Measurements from ENCODE around the gene PLEKHA6. TPM values are rescaled to one million over a fixed set of nuclear protein-coding genes. Genes with fewer than 3 reads are reported as not detected.

PLEKHA6 gene
- total RNA-seq, 6 donors from 2014 or later: 3.3 to 6.9 (median 4.9) TPM

DNA sequence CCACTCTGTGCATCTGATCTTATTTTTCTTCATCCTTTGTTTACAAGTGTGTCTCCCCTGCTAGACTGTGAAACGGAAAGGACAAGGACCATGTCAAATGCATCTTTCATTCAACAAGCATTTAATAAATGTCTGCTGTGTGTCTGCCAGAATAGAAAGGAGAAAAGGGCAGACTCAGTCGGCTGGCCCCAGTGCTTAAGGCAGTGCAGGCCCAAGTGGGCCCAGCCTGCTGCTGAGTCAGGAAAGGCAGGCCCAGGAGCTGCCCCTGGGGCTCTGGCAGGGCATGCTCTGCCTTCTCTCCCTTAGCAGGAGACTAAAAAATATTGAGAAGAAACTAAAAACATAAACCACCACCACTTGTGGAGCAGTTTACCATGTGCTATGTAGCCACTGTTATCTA lies 38.1 kb downstream of the PLEKHA6 start:
- H3K27ac ChIP-seq: no peak overlapping the region
- TF ChIP-seq, protein P1, sequence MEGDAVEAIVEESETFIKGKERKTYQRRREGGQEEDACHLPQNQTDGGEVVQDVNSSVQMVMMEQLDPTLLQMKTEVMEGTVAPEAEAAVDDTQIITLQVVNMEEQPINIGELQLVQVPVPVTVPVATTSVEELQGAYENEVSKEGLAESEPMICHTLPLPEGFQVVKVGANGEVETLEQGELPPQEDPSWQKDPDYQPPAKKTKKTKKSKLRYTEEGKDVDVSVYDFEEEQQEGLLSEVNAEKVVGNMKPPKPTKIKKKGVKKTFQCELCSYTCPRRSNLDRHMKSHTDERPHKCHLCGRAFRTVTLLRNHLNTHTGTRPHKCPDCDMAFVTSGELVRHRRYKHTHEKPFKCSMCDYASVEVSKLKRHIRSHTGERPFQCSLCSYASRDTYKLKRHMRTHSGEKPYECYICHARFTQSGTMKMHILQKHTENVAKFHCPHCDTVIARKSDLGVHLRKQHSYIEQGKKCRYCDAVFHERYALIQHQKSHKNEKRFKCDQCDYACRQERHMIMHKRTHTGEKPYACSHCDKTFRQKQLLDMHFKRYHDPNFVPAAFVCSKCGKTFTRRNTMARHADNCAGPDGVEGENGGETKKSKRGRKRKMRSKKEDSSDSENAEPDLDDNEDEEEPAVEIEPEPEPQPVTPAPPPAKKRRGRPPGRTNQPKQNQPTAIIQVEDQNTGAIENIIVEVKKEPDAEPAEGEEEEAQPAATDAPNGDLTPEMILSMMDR (IDR thresholded peaks at IDR 0.05): no peak
- TF ChIP-seq EP300 (IDR thresholded peaks at IDR 0.05): no peak
- no peaks in the 10 kb centered on the region for H3K36me3 ChIP-seq
- H3K27me3 ChIP-seq: no peaks in the 10 kb centered on the region
- DNase-seq (no peak), ATAC-seq (ENCODE audit: low FRiP score in 2 of 2) (no peak)
- H3K9me3 ChIP-seq: no peaks in the 10 kb centered on the region
- WGBS, 2 donors: 48 to 53% methylated on average over 2 of the region's 2 CpGs
- H3K4me1 ChIP-seq: no peaks in the 10 kb centered on the region
- H3K4me3 ChIP-seq: no peak overlapping the region

- no peaks in the 10 kb centered on the region for H3K27me3 ChIP-seq
- no peaks in the 10 kb centered on the region for H3K4me1 ChIP-seq
- ATAC-seq (ENCODE audit: low FRiP score in 2 of 2) (no peak), DNase-seq (no peak)
- H3K36me3 ChIP-seq: no peaks in the 10 kb centered on the region
- 83 to 92% methylated on average over 2 of the region's 2 CpGs for WGBS, 2 donors
- no peak overlapping the region for H3K4me3 ChIP-seq
- TF ChIP-seq EP300 (IDR thresholded peaks at IDR 0.05): no peak
- TF ChIP-seq, protein P1 (IDR thresholded peaks at IDR 0.05): no peak
- no peak for TF ChIP-seq POLR2AphosphoS5 (IDR thresholded peaks at IDR 0.05)
- TF ChIP-seq POLR2A (IDR thresholded peaks at IDR 0.05): no peak
- no peak overlapping the region for H3K27ac ChIP-seq
- no peaks in the 10 kb centered on the region for H3K9me3 ChIP-seq
Measured at GRCh38 chr1:204321051-204321450, 38.7 kb downstream of the PLEKHA6 start.

GRCh38 chr1:204320382-204320804 lies 39.3 kb downstream of the PLEKHA6 start:
- ATAC-seq (ENCODE audit: low FRiP score in 2 of 2) (no peak), DNase-seq (no peak)
- Histone ChIP-seq H3K36me3 (no peaks in the 10 kb centered on the region), H3K27ac (no peak overlapping the region), H3K4me1 (no peaks in the 10 kb centered on the region), H3K4me3 (no peak overlapping the region), H3K9me3 (no peaks in the 10 kb centered on the region), H3K27me3 (no peaks in the 10 kb centered on the region)
- TF ChIP-seq, protein P1 (IDR thresholded peaks at IDR 0.05): no peak
- 78 to 84% methylated on average over 5 of the region's 5 CpGs for WGBS, 2 donors

DNA sequence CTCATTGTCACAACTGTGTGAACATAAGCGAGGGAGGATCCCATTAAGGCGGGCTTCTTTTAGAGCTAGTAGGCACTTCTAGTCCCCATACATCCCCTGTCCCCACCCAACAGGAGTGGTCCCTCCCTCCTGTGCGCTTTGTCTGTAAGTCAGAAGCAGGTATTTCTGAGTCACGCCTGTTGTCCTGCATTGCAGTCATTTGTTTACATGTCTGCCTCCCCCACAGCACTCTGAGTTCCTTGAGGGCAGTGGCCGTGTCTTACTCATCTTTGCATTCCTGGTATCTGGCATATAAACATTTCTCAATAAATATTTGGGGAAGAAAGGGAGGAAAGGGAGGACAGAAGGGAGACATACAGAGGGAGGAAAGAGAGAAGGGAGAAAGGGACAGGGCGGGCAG lies 40.3 kb downstream of the PLEKHA6 start:
- no peak for ATAC-seq (ENCODE audit: low FRiP score in 2 of 2)
- Histone ChIP-seq H3K27me3 (no peaks in the 10 kb centered on the region), H3K4me1 (no peaks in the 10 kb centered on the region), H3K36me3 (no peaks in the 10 kb centered on the region), H3K4me3 (no peak overlapping the region), H3K9me3 (no peaks in the 10 kb centered on the region), H3K27ac (no peak overlapping the region)
- 74 to 81% methylated on average over 6 of the region's 6 CpGs for WGBS, 2 donors
- TF ChIP-seq, protein P1 (IDR thresholded peaks at IDR 0.05): no peak
- TF ChIP-seq POLR2A (IDR thresholded peaks at IDR 0.05) (no peak), POLR2AphosphoS5 (IDR thresholded peaks at IDR 0.05) (no peak), EP300 (IDR thresholded peaks at IDR 0.05) (no peak)
- no peak for DNase-seq

DNA sequence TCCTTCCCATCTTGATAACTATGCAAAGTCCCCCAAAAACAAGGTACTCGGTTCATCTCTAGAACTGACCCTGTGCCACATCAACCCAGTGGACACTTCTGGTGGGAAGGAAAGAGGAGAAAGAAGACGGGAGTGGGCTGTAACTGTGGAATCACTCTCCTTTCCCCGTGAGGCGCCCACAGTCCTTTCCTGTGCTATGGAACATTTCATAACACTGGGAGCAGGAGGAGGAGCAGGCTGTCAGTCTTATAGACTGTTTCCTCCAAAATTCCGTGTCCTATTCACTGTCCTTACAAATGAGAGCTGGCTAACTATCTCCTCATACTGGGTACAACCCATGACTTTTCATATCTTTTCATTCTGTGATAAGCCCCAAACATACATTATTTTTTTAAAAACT lies 40.7 kb downstream of the PLEKHA6 start:
- H3K27ac ChIP-seq: peak overlapping the region in 1 of 4 donors; percentile 21

More for the DNA sequence above, 40.7 kb downstream of the PLEKHA6 start:
- 77% methylated on average over 5 of the region's 5 CpGs for WGBS, 2 donors
- Histone ChIP-seq H3K9me3 (no peaks in the 10 kb centered on the region), H3K27me3 (no peaks in the 10 kb centered on the region), H3K4me1 (peaks cover 0 to under 1% (median 0%) of the 10 kb centered on the region in 4 donors), H3K4me3 (no peak overlapping the region), H3K36me3 (no peaks in the 10 kb centered on the region)
- ATAC-seq (ENCODE audit: low FRiP score in 2 of 2) (no peak), DNase-seq (no peak)
- TF ChIP-seq, protein P1 (IDR thresholded peaks at IDR 0.05): no peak
- TF ChIP-seq EP300 (IDR thresholded peaks at IDR 0.05) (no peak), POLR2A (IDR thresholded peaks at IDR 0.05) (no peak), POLR2AphosphoS5 (IDR thresholded peaks at IDR 0.05) (no peak)
